ENCODE results near the gene PDZRN3. TPM values are rescaled to one million over a fixed set of nuclear protein-coding genes. Genes with fewer than 3 reads are reported as not detected.
A peak's percentile ranks its signal among the peaks of the same experiment; 100 is the strongest.

Gene PDZRN3
- total and polyA plus RNA-seq, 5 donors from 2014 or later = not detected

DNA sequence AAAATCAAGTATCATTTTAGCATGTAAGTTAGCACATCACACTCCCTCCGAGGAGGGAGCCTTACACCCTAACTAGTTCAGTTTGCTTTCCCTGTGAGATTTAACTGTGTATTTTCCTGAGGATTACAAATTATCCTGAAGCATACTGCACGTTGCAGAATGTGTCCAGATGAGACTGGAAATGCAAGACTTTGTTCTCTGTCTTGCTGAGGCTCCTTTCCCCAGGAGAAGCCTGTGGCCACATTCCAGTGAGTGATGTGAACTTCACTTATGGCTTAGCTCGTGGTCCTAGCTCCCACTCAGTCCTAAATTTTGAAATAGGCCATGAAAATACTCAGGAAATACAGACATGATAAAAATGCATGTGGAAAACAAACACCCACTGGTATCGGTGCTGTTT lies 23.7 kb downstream of the PDZRN3 start:
- Mint-ChIP-seq H3K36me3 (no peaks in the 10 kb centered on the region), H3K4me3 (no peak overlapping the region), H3K27ac (no peak overlapping the region), H3K27me3 (no peaks in the 10 kb centered on the region), H3K9me3 (peaks cover 0 to 3% (median 0%) of the 10 kb centered on the region in 7 donors), H3K4me1 (no peaks in the 10 kb centered on the region)
- Histone ChIP-seq H3K4me1 (ENCODE audit: control insufficient read depth, insufficient read depth, low read length, poor library complexity, severe bottlenecking) (no peaks in the 10 kb centered on the region), H3K4me3 (ENCODE audit: low read depth, low read length) (no peak overlapping the region), H3K27me3 (ENCODE audit: control insufficient read depth, insufficient read depth, low read length) (no peaks in the 10 kb centered on the region), H3K36me3 (ENCODE audit: control insufficient read depth, insufficient read depth, low read length) (no peaks in the 10 kb centered on the region), H3K27ac (ENCODE audit: insufficient read depth, low read length, poor library complexity, severe bottlenecking) (no peak overlapping the region), H3K9me3 (ENCODE audit: control insufficient read depth in 2 of 2, low read length in 2 of 2) (no peaks in the 10 kb centered on the region)
- no peak for DNase-seq
- ATAC-seq (ENCODE audit: low read depth in 2 of 2) = no peak

DNA sequence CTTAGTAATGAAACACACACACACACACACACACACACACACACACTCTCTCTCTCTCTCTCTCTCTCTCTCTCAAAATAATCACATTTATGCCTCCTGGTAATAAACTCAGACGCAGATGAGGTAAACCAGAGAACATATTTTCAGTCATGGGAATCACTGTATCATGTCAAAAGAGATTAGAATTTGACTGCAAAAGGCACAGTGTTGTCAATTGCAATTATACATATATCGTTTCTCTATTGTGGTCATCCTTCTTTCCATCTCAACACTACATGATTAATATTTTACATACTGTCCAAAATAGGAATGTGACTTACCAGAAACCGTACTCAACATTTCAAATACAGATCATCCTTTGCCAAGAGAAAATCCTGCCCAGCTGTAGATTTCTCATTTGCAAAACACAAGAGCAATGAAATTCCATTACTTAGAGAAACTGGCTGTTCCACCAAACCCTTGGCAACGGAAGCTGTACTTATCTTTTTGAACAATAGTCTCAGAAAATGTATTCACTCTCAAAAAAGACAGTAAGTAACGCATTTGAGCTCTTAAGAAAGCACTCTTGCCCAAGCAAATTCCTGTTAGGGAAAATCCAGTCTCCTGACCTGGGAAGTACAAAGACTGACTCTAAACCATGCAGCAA lies 24.3 kb downstream of the PDZRN3 start:
- no peaks in the 10 kb centered on the region for H3K36me3 Mint-ChIP-seq
- H3K9me3 Mint-ChIP-seq = peaks cover 0 to 4% (median 0%) of the 10 kb centered on the region in 7 donors
- H3K9me3 ChIP-seq (ENCODE audit: control insufficient read depth in 2 of 2, low read length in 2 of 2) = no peaks in the 10 kb centered on the region
- H3K4me1 Mint-ChIP-seq = no peaks in the 10 kb centered on the region
- H3K4me1 ChIP-seq (ENCODE audit: control insufficient read depth, insufficient read depth, low read length, poor library complexity, severe bottlenecking) = no peaks in the 10 kb centered on the region
- ATAC-seq (ENCODE audit: low read depth in 2 of 2) = no peak
- H3K4me3 Mint-ChIP-seq = no peak overlapping the region
- H3K27ac Mint-ChIP-seq = no peak overlapping the region
- no peaks in the 10 kb centered on the region for H3K27me3 Mint-ChIP-seq
- H3K4me3 ChIP-seq (ENCODE audit: low read depth, low read length) = no peak overlapping the region
- no peaks in the 10 kb centered on the region for H3K36me3 ChIP-seq (ENCODE audit: control insufficient read depth, insufficient read depth, low read length)
- H3K27me3 ChIP-seq (ENCODE audit: control insufficient read depth, insufficient read depth, low read length) = no peaks in the 10 kb centered on the region
- no peak overlapping the region for H3K27ac ChIP-seq (ENCODE audit: insufficient read depth, low read length, poor library complexity, severe bottlenecking)
- DNase-seq = no peak

GRCh38 chr3:73599605-73600004 lies 25.1 kb downstream of the PDZRN3 start:
- Histone ChIP-seq H3K36me3 (ENCODE audit: control insufficient read depth, insufficient read depth, low read length) (no peaks in the 10 kb centered on the region), H3K27me3 (ENCODE audit: control insufficient read depth, insufficient read depth, low read length) (no peaks in the 10 kb centered on the region), H3K9me3 (ENCODE audit: control insufficient read depth in 2 of 2, low read length in 2 of 2) (no peaks in the 10 kb centered on the region), H3K4me1 (ENCODE audit: control insufficient read depth, insufficient read depth, low read length, poor library complexity, severe bottlenecking) (no peaks in the 10 kb centered on the region), H3K27ac (ENCODE audit: insufficient read depth, low read length, poor library complexity, severe bottlenecking) (no peak overlapping the region), H3K4me3 (ENCODE audit: low read depth, low read length) (no peak overlapping the region)
- Mint-ChIP-seq H3K4me1 (no peaks in the 10 kb centered on the region), H3K27ac (no peak overlapping the region), H3K36me3 (no peaks in the 10 kb centered on the region), H3K9me3 (peaks cover 0 to 4% (median 0%) of the 10 kb centered on the region in 7 donors), H3K27me3 (no peaks in the 10 kb centered on the region), H3K4me3 (no peak overlapping the region)
- ATAC-seq (ENCODE audit: low read depth in 2 of 2) (no peak), DNase-seq (no peak)

GRCh38 chr3:73597476-73597875 lies 27.3 kb downstream of the PDZRN3 start:
- no peaks in the 10 kb centered on the region for H3K36me3 ChIP-seq (ENCODE audit: control insufficient read depth, insufficient read depth, low read length)
- H3K36me3 Mint-ChIP-seq = no peaks in the 10 kb centered on the region
- ATAC-seq (ENCODE audit: low read depth in 2 of 2) = no peak
- H3K4me1 ChIP-seq (ENCODE audit: control insufficient read depth, insufficient read depth, low read length, poor library complexity, severe bottlenecking) = no peaks in the 10 kb centered on the region
- no peak overlapping the region for H3K27ac ChIP-seq (ENCODE audit: insufficient read depth, low read length, poor library complexity, severe bottlenecking)
- no peak overlapping the region for H3K4me3 Mint-ChIP-seq
- no peaks in the 10 kb centered on the region for H3K27me3 ChIP-seq (ENCODE audit: control insufficient read depth, insufficient read depth, low read length)
- no peak overlapping the region for H3K4me3 ChIP-seq (ENCODE audit: low read depth, low read length)
- H3K27ac Mint-ChIP-seq = no peak overlapping the region
- DNase-seq = no peak
- no peaks in the 10 kb centered on the region for H3K4me1 Mint-ChIP-seq
- no peaks in the 10 kb centered on the region for H3K27me3 Mint-ChIP-seq
- no peaks in the 10 kb centered on the region for H3K9me3 ChIP-seq (ENCODE audit: control insufficient read depth in 2 of 2, low read length in 2 of 2)
- peaks cover 0 to 4% (median 0%) of the 10 kb centered on the region in 7 donors for H3K9me3 Mint-ChIP-seq

GRCh38 chr3:73592154-73593144 lies 32.3 kb downstream of the PDZRN3 start:
- H3K27me3 Mint-ChIP-seq = peaks cover 4% of the 10 kb centered on the region
- DNase-seq (no peak), ATAC-seq (ENCODE audit: low read depth in 2 of 2) (no peak)
- Histone ChIP-seq H3K9me3 (ENCODE audit: control insufficient read depth in 2 of 2, low read length in 2 of 2) (no peaks in the 10 kb centered on the region), H3K36me3 (ENCODE audit: control insufficient read depth, insufficient read depth, low read length) (no peaks in the 10 kb centered on the region), H3K27me3 (ENCODE audit: control insufficient read depth, insufficient read depth, low read length) (no peaks in the 10 kb centered on the region), H3K27ac (ENCODE audit: insufficient read depth, low read length, poor library complexity, severe bottlenecking) (no peak overlapping the region), H3K4me3 (ENCODE audit: low read depth, low read length) (no peak overlapping the region), H3K4me1 (ENCODE audit: control insufficient read depth, insufficient read depth, low read length, poor library complexity, severe bottlenecking) (no peaks in the 10 kb centered on the region)
- H3K9me3 Mint-ChIP-seq = peaks cover 0 to 8% (median 2%) of the 10 kb centered on the region in 7 donors
- H3K4me3 Mint-ChIP-seq = no peak overlapping the region
- no peaks in the 10 kb centered on the region for H3K36me3 Mint-ChIP-seq
- H3K27ac Mint-ChIP-seq = no peak overlapping the region
- H3K4me1 Mint-ChIP-seq = no peaks in the 10 kb centered on the region

GRCh38 chr3:73591286-73591800 lies 33.4 kb downstream of the PDZRN3 start:
- DNase-seq = no peak
- Mint-ChIP-seq H3K4me1 (no peaks in the 10 kb centered on the region), H3K27me3 (peaks cover 4% of the 10 kb centered on the region), H3K27ac (no peak overlapping the region), H3K4me3 (no peak overlapping the region), H3K36me3 (no peaks in the 10 kb centered on the region), H3K9me3 (peaks cover 0 to 8% (median 2%) of the 10 kb centered on the region in 7 donors)
- no peaks in the 10 kb centered on the region for H3K36me3 ChIP-seq (ENCODE audit: control insufficient read depth, insufficient read depth, low read length)
- no peak overlapping the region for H3K27ac ChIP-seq (ENCODE audit: insufficient read depth, low read length, poor library complexity, severe bottlenecking)
- H3K9me3 ChIP-seq (ENCODE audit: control insufficient read depth in 2 of 2, low read length in 2 of 2) = no peaks in the 10 kb centered on the region
- H3K4me3 ChIP-seq (ENCODE audit: low read depth, low read length) = no peak overlapping the region
- H3K4me1 ChIP-seq (ENCODE audit: control insufficient read depth, insufficient read depth, low read length, poor library complexity, severe bottlenecking) = no peaks in the 10 kb centered on the region
- H3K27me3 ChIP-seq (ENCODE audit: control insufficient read depth, insufficient read depth, low read length) = no peaks in the 10 kb centered on the region
- no peak for ATAC-seq (ENCODE audit: low read depth in 2 of 2)

GRCh38 chr3:73586628-73587027 lies 38.1 kb downstream of the PDZRN3 start:
- no peaks in the 10 kb centered on the region for H3K9me3 ChIP-seq (ENCODE audit: control insufficient read depth in 2 of 2, low read length in 2 of 2)
- no peaks in the 10 kb centered on the region for H3K36me3 ChIP-seq (ENCODE audit: control insufficient read depth, insufficient read depth, low read length)
- H3K4me3 ChIP-seq (ENCODE audit: low read depth, low read length) = no peak overlapping the region
- no peaks in the 10 kb centered on the region for H3K4me1 ChIP-seq (ENCODE audit: control insufficient read depth, insufficient read depth, low read length, poor library complexity, severe bottlenecking)
- H3K4me3 Mint-ChIP-seq = no peak overlapping the region
- no peaks in the 10 kb centered on the region for H3K27me3 ChIP-seq (ENCODE audit: control insufficient read depth, insufficient read depth, low read length)
- H3K27ac ChIP-seq (ENCODE audit: insufficient read depth, low read length, poor library complexity, severe bottlenecking) = no peak overlapping the region
- no peak for DNase-seq
- no peak for ATAC-seq (ENCODE audit: low read depth in 2 of 2)
- no peaks in the 10 kb centered on the region for H3K36me3 Mint-ChIP-seq
- H3K27me3 Mint-ChIP-seq = peaks cover 4% of the 10 kb centered on the region
- no peaks in the 10 kb centered on the region for H3K4me1 Mint-ChIP-seq
- peaks cover 0 to 4% (median 0%) of the 10 kb centered on the region in 7 donors for H3K9me3 Mint-ChIP-seq
- H3K27ac Mint-ChIP-seq = peak overlapping the region in 1 of 3 donors; percentile 44
